ENCODE measurements around the gene VPS13C. TPM values are rescaled to one million over a fixed set of nuclear protein-coding genes. Genes with fewer than 3 reads are reported as not detected.
A peak's percentile ranks its signal among the peaks of the same experiment; 100 is the strongest.

VPS13C gene
- total and polyA plus RNA-seq, 12 donors: 18.9 to 114 (median 55.2) TPM

DNA sequence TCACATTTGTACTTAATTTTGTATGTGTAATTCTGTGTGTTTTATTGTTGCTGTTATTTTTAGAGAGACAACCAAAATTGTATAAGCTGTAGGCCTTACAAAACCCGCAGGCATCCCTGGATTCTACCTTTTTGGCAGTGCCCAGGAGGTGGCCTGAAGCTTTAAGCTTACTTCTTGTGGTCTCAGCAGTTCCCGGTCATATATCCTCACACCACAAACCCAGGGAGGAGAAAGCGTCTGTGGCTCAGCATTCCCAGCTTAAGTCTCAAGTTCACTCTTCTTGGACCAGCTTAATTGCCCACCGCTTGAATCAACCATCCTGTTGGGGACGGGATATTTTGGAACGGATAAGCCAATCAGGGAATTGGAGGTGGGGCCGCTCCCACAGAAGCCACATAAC is 43.2 kb upstream of the VPS13C start:
- no peaks in the 10 kb centered on the region for H3K27me3 ChIP-seq
- DNase-seq: no peak
- intact Hi-C loops (cut with DNase I): no loop called here
- no peaks in the 10 kb centered on the region for H3K36me3 ChIP-seq (replicated peaks in 1 of 2)
- WGBS, 4 donors: 87 to 93% (median 90%) methylated on average over 5 to 7 of the region's 7 CpGs
- H3K4me3 ChIP-seq: no peak overlapping the region
- H3K4me1 ChIP-seq (replicated peaks in 1 of 2): no peaks in the 10 kb centered on the region
- no peak overlapping the region for H3K27ac ChIP-seq
- no peak for TF ChIP-seq POLR2A (IDR thresholded peaks at IDR 0.05)
- TF ChIP-seq, protein P1, sequence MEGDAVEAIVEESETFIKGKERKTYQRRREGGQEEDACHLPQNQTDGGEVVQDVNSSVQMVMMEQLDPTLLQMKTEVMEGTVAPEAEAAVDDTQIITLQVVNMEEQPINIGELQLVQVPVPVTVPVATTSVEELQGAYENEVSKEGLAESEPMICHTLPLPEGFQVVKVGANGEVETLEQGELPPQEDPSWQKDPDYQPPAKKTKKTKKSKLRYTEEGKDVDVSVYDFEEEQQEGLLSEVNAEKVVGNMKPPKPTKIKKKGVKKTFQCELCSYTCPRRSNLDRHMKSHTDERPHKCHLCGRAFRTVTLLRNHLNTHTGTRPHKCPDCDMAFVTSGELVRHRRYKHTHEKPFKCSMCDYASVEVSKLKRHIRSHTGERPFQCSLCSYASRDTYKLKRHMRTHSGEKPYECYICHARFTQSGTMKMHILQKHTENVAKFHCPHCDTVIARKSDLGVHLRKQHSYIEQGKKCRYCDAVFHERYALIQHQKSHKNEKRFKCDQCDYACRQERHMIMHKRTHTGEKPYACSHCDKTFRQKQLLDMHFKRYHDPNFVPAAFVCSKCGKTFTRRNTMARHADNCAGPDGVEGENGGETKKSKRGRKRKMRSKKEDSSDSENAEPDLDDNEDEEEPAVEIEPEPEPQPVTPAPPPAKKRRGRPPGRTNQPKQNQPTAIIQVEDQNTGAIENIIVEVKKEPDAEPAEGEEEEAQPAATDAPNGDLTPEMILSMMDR (IDR thresholded peaks at IDR 0.05): no peak
- no peaks in the 10 kb centered on the region for H3K9me3 ChIP-seq (replicated peaks in 1 of 3)

DNA sequence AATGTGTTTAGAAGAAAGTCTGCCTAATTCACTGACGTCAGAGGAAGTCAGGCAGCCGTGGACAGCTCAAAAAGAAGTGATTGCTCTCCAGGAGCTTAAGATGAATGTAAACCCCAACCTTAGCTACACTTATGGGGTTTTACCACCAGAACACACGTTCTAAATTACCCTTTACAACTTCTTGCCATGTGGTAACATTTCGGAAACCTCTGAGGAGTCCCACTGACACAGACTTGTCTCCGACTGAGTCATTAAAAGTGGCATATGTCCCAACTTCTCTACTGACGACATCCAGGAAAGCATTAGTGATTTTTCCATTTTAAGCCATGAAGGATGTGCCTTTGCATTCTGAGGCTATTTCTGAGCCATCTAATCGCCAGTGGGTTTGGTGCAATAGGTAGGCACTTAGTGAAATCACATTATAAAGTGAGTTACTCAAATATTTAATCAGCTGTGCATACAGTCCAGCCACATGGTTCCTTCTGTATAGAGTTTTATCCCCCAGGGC is 38.9 kb upstream of the VPS13C start:
- intact Hi-C loops (cut with DNase I): no loop called here
- Histone ChIP-seq H3K27me3 (no peaks in the 10 kb centered on the region), H3K4me1 (replicated peaks in 1 of 2) (no peaks in the 10 kb centered on the region), H3K36me3 (replicated peaks in 1 of 2) (no peaks in the 10 kb centered on the region), H3K4me3 (no peak overlapping the region), H3K9me3 (replicated peaks in 1 of 3) (no peaks in the 10 kb centered on the region), H3K27ac (peak overlapping the region in 1 of 5 donors; percentile 3)
- peak in 3 of 7 donors; percentile 26 to 52 (median 46) for DNase-seq
- WGBS, 4 donors: 36 to 49% (median 44%) methylated on average over 7 of the region's 7 CpGs
- no peak for TF ChIP-seq POLR2A (IDR thresholded peaks at IDR 0.05)
- TF ChIP-seq, protein P1 (IDR thresholded peaks at IDR 0.05): no peak

DNA sequence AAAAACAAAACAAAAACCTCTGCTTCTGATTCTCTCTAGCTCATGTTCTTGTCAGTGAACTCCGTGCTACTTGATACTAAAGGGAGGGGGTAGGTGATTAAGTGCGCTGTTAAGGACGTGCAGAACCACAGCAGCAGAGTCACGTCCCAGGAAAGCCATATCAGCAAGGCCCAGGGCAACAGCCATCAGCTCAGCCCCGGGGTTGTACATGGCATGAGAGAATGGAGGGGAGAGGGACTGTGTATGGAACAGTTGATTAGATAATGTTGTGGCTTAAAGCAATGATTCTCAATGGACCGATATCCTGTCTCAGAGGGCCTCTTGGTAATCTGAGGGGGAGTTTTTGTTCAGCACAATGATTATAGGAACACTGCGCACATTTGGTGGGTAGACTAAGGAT is 34.1 kb upstream of the VPS13C start:
- H3K4me3 ChIP-seq: no peak overlapping the region
- 75 to 77% (median 76%) methylated on average over 6 to 7 of the region's 7 CpGs for WGBS, 4 donors
- no peak for DNase-seq
- no peak overlapping the region for H3K27ac ChIP-seq
- no peaks in the 10 kb centered on the region for H3K9me3 ChIP-seq (replicated peaks in 1 of 3)
- H3K27me3 ChIP-seq: no peaks in the 10 kb centered on the region
- no peak for TF ChIP-seq POLR2A (IDR thresholded peaks at IDR 0.05)
- TF ChIP-seq, protein P1 (IDR thresholded peaks at IDR 0.05): no peak
- intact Hi-C loops (cut with DNase I): no loop called here
- H3K4me1 ChIP-seq (replicated peaks in 1 of 2): no peaks in the 10 kb centered on the region
- no peaks in the 10 kb centered on the region for H3K36me3 ChIP-seq (replicated peaks in 1 of 2)

DNA sequence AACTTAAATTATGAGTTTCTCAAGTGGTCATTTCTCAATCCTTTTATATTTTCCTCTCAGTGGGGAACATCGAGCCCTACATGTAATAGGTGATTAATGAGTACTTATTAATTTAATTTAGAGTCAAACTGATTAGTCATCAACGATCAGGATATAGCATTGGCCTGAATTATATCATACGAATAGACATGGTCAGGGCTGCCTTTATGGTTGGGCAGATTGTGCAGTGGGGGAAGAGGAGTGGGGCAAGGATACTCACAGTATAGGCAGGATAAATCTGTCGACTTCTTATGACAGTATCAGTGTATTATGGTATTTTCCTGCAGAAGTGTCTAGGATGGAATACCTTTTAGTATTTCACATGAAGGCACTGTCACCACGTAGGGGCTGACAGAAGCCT is 33.6 kb upstream of the VPS13C start:
- DNase-seq: no peak
- no peaks in the 10 kb centered on the region for H3K36me3 ChIP-seq (replicated peaks in 1 of 2)
- H3K9me3 ChIP-seq (replicated peaks in 1 of 3): no peaks in the 10 kb centered on the region
- TF ChIP-seq, protein P1 (IDR thresholded peaks at IDR 0.05): no peak
- no peak for TF ChIP-seq POLR2A (IDR thresholded peaks at IDR 0.05)
- 71 to 80% (median 74%) methylated on average over 5 of the region's 5 CpGs for WGBS, 4 donors
- H3K27me3 ChIP-seq: no peaks in the 10 kb centered on the region
- no peaks in the 10 kb centered on the region for H3K4me1 ChIP-seq (replicated peaks in 1 of 2)
- intact Hi-C loops (cut with DNase I): no loop called here
- no peak overlapping the region for H3K4me3 ChIP-seq
- no peak overlapping the region for H3K27ac ChIP-seq
